AG04450 (cell line): ENCODE data around the gene CDC73. TPM values are rescaled to one million over a fixed set of nuclear protein-coding genes. Genes with fewer than 3 reads are reported as not detected.
"Not testable (repeated sequence)": the region's sequence is repeated elsewhere in the genome, so short reads cannot be mapped to it uniquely, and the experiment has no call there.

Experiments
- CTCF ChIA-PET: fragments of 300-600, 350-600 bp; formaldehyde crosslinking; extraction: SDS; loops from one replicate; lab custom pipeline; 2022; ENCODE audit warnings: antibody characterized with exemption, inconsistent platforms; lab: Charles Lee
- POLR2A ChIA-PET: fragments of 350-600 bp; formaldehyde crosslinking; extraction: SDS; loops from one replicate; lab custom pipeline; 2021; ENCODE audit warnings: antibody characterized with exemption, inconsistent platforms; lab: Yijun Ruan, JAX
- DNase-seq: peaks from one replicate; pipeline ENCODE4 v3.0.0-alpha.2; 2011; ENCODE audit warnings: low read depth, low spot score
- H3K27ac ChIP-seq: one replicate; pipeline ENCODE4 v1.5.1; 2012; ENCODE audit warnings: low read depth, low read length, control low read depth
- H3K27me3 ChIP-seq: one replicate; pipeline ENCODE4 v1.6.0; 2012; ENCODE audit warnings: low read length; ENCODE audit not compliant: control insufficient read depth, insufficient read depth
- H3K4me3 ChIP-seq: 2 replicates; pipeline ENCODE4 v1.5.1; 2011; ENCODE audit warnings: mild to moderate bottlenecking, low read depth, low read length, control low read depth
- H3K9me3 ChIP-seq: 2 replicates; pipeline ENCODE4 v1.5.1; 2012; ENCODE audit warnings: low read length; ENCODE audit not compliant: control insufficient read depth, insufficient read depth
- CTCF ChIP-seq: IDR thresholded peaks from 2 replicates; pipeline ENCODE4 v1.5.1; 2011; ENCODE audit warnings: low read depth, low read length, control low read depth, inconsistent platforms
- polyA plus RNA-seq: library from polyadenylated mRNA; depleted of rRNA; stranded (reverse); fragments of >200 nt; gene quantifications from 2 replicates; pipeline ENCODE4 v1.2.3, GENCODE V29; 2011

Gene CDC73
- polyA plus RNA-seq, 1 experiment: 56.4 TPM

GRCh38 chr1:193262661-193263060 is 140.8 kb downstream of the CDC73 start:
- H3K27me3 ChIP-seq: no peaks in the 10 kb centered on the region
- H3K4me3 ChIP-seq: no peak overlapping the region
- POLR2A ChIA-PET: no interaction called here
- TF ChIP-seq CTCF: no peak
- DNase-seq: no peak
- no peak overlapping the region for H3K27ac ChIP-seq
- H3K9me3 ChIP-seq: no peaks in the 10 kb centered on the region
- CTCF ChIA-PET: no interaction called here

- no peaks in the 10 kb centered on the region for H3K27me3 ChIP-seq
- H3K4me3 ChIP-seq: no peak overlapping the region
- no peak overlapping the region for H3K27ac ChIP-seq
- CTCF ChIA-PET: interaction anchor here (0.6 kb wide), 1 partner anchor 35 kb away, joined by 3 read pairs; no protein-coding TSS in a partner anchor
- no peaks in the 10 kb centered on the region for H3K9me3 ChIP-seq
- DNase-seq: no peak
- POLR2A ChIA-PET: no interaction called here
- TF ChIP-seq CTCF: no peak
Measured at GRCh38 chr1:193264313-193265065, 142.7 kb downstream of the CDC73 start.

DNA sequence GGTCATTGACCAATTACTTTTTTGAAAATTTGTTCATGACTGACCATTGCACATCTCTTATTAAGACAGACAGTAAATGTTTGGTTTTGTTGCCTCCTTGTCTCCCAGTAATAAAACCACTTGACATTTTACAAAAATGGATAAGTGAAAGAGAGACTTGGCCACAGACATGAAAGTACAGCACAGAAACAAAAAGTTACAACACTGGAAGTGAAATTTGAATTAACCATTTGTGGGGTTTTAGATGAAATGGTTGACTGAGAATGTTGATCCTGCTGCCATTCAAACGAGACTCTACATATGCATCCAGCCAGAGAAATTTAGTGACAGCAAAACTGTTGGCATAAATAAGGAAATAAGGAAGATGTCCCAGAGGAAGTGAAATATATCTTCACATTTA is 143.9 kb downstream of the CDC73 start:
- TF ChIP-seq CTCF: no peak
- Histone ChIP-seq H3K9me3 (no peaks in the 10 kb centered on the region), H3K27me3 (no peaks in the 10 kb centered on the region), H3K4me3 (no peak overlapping the region), H3K27ac (no peak overlapping the region)
- ChIA-PET POLR2A (no interaction called here), CTCF (no interaction called here)
- DNase-seq: no peak

DNA sequence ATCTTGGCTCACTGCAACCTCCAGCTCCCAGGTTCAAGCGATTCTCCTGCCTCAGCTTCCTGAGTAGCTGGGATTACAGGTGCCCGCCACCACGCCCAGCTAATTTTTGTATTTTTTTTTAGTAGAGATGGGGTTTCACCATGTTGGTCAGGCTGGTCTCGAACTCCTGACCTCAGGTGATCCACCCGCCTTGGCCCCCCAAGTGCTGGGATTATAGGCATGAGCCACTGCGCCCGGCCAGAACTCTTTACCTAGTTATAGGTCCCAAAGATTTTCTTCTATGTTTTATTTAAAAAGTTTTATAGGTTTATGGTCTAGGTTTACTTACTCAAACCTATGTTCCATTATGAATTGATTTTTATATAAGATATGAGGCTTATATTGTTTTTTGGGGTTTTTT is 145.0 kb downstream of the CDC73 start:
- DNase-seq, H3K9me3 ChIP-seq, POLR2A ChIA-PET, CTCF ChIA-PET, H3K27me3 ChIP-seq, H3K4me3 ChIP-seq, H3K27ac ChIP-seq: not testable (repeated sequence)

- POLR2A ChIA-PET: no interaction called here
Measured at GRCh38 chr1:193270996-193271395, 149.2 kb downstream of the CDC73 start.

More at GRCh38 chr1:193270996-193271395, 149.2 kb downstream of the CDC73 start:
- CTCF ChIA-PET: no interaction called here
- Histone ChIP-seq H3K27me3 (no peaks in the 10 kb centered on the region), H3K9me3 (no peaks in the 10 kb centered on the region), H3K4me3 (no peak overlapping the region), H3K27ac (no peak overlapping the region)
- no peak for TF ChIP-seq CTCF
- DNase-seq: peak; percentile 61
